GM23338 (cell line): ENCODE results near the gene ICE1.

Experiments used
- CTCF ChIP-seq, 2 experiments: fragments of 200-600 bp in 1 of 2; sonication (generic) in 1 of 2; conservative IDR thresholded peaks; 2 replicates each; pipeline versions ENCODE4 v1.5.1 to v1.6.1; 2016 to 2017; ENCODE audit warnings: antibody characterized with exemption in 2 of 2, low read depth in 2 of 2, mild to moderate bottlenecking in 2 of 2, moderate library complexity in 1 of 2
- EZH2 ChIP-seq: fragments of 200-600 bp; sonication (generic); IDR thresholded peaks from one replicate; pipeline ENCODE4 v1.8.0; 2017; ENCODE audit warnings: antibody characterized with exemption, mild to moderate bottlenecking, low read depth; ENCODE audit not compliant: unreplicated experiment
- EZH2phosphoT487 ChIP-seq: fragments of 200-600 bp; sonication (generic); IDR thresholded peaks from one replicate; pipeline ENCODE4 v1.8.1; 2018; ENCODE audit warnings: antibody characterized with exemption; ENCODE audit not compliant: unreplicated experiment
- JUNB ChIP-seq: IDR thresholded peaks from one replicate; pipeline ENCODE4 v1.6.1; 2016; ENCODE audit warnings: antibody characterized with exemption; ENCODE audit not compliant: unreplicated experiment
- POLR2AphosphoS5 ChIP-seq: IDR thresholded peaks from 2 replicates; pipeline ENCODE4 v1.6.1; 2016; ENCODE audit warnings: antibody characterized with exemption, low read depth
- REST ChIP-seq: IDR thresholded peaks from one replicate; pipeline ENCODE4 v1.6.1; 2018; ENCODE audit warnings: antibody characterized with exemption; ENCODE audit not compliant: unreplicated experiment
- STAT1 ChIP-seq: IDR thresholded peaks from one replicate; pipeline ENCODE4 v1.6.1; 2016; ENCODE audit warnings: antibody characterized with exemption; ENCODE audit not compliant: unreplicated experiment

- TF ChIP-seq CTCF (conservative IDR thresholded peaks at IDR 0.05; ENCODE audit: low read depth in 2 of 2) (no peak), EZH2 (no peak), POLR2AphosphoS5 (no peak), REST (no peak), EZH2phosphoT487 (no peak), STAT1 (no peak), JUNB (no peak)
Measured at GRCh38 chr5:5522336-5522735, 99.9 kb downstream of the ICE1 start.
